A673 (cell line): Measurements from ENCODE around the gene SEMA5B. TPM values are rescaled to one million over a fixed set of nuclear protein-coding genes. Genes with fewer than 3 reads are reported as not detected.

Experiments
- BruUV-seq: library from RNA; stranded (reverse); fragments of 400-500 nt; replicated peaks from 2 replicates; lab custom pipeline; 2021; lab: Mats Ljungman, UMichigan
- CTCF ChIA-PET: fragments of 300-600 bp; sonication (Branson Sonifier 250); formaldehyde crosslinking; loops from one replicate; lab custom pipeline; 2022; ENCODE audit warnings: antibody characterized with exemption; lab: Charles Lee
- POLR2A ChIA-PET: fragments of 300-600 bp; sonication (Branson Sonifier 250); formaldehyde crosslinking; loops from one replicate; lab custom pipeline; 2022; ENCODE audit warnings: antibody characterized with exemption; ENCODE audit not compliant: low non-redundant PET; lab: Charles Lee
- DNase-seq: peaks from one replicate; pipeline ENCODE4 v3.0.0-alpha.2; 2015; ENCODE audit warnings: low spot score
- H3K27ac ChIP-seq: fragments of 200-600 bp; sonication (generic); 2 replicates; pipeline ENCODE4 v1.5.1; 2016; ENCODE audit warnings: mixed run types, low read depth, mild to moderate bottlenecking, mixed read lengths, antibody characterized with exemption, low read length; ENCODE audit not compliant: poor library complexity, severe bottlenecking
- H3K27me3 ChIP-seq: fragments of 200-600 bp; sonication (generic); replicated peaks from 2 replicates; pipeline ENCODE4 v1.6.1; 2017; ENCODE audit warnings: mixed run types, low read depth, mild to moderate bottlenecking, mixed read lengths, antibody characterized with exemption, low read length; ENCODE audit not compliant: insufficient read depth, poor library complexity
- H3K36me3 ChIP-seq: fragments of 200-600 bp; sonication (generic); 2 replicates; pipeline ENCODE4 v1.6.1; 2016; ENCODE audit warnings: mixed run types, mild to moderate bottlenecking, mixed read lengths, antibody characterized with exemption, low read length; ENCODE audit not compliant: insufficient read depth, poor library complexity, severe bottlenecking
- H3K4me1 ChIP-seq: fragments of 200-600 bp; sonication (generic); 2 replicates; pipeline ENCODE4 v1.6.1; 2017; ENCODE audit warnings: mixed run types, mild to moderate bottlenecking, mixed read lengths, antibody characterized with exemption, low read length; ENCODE audit not compliant: insufficient read depth, poor library complexity, severe bottlenecking
- H3K4me3 ChIP-seq: fragments of 200-600 bp; sonication (generic); 2 replicates; pipeline ENCODE4 v1.5.1; 2016; ENCODE audit warnings: low read depth, mixed run types, mild to moderate bottlenecking, mixed read lengths, low read length; ENCODE audit not compliant: poor library complexity, severe bottlenecking
- H3K9me3 ChIP-seq: fragments of 200-600 bp; sonication (generic); 2 replicates; pipeline ENCODE4 v1.6.1; 2016; ENCODE audit warnings: mixed run types, low read depth, mild to moderate bottlenecking, mixed read lengths, antibody characterized with exemption, low read length; ENCODE audit not compliant: poor library complexity, severe bottlenecking
- EZH2 ChIP-seq: fragments of 200-600 bp; sonication (generic); IDR thresholded peaks from 2 replicates; pipeline ENCODE4 v1.6.1; 2017; ENCODE audit warnings: borderline replicate concordance, low read depth, mild to moderate bottlenecking, mixed read lengths, antibody characterized with exemption, low read length; ENCODE audit not compliant: poor library complexity, severe bottlenecking
- intact Hi-C: fragments of 100-400 bp; cut with micrococcal nuclease; formaldehyde crosslinking; loops from one replicate; pipeline ENCODE4 v1.10.0; 2022; ENCODE audit not compliant: unreplicated experiment
- total RNA-seq: library from RNA; stranded (reverse); gene quantifications from 2 replicates; pipeline ENCODE4 v1.2.3, GENCODE V29; 2021
- TF ChIP-seq, protein P1 (sequence below): fragments of 300-800, 200-600 bp; sonication (generic); conservative IDR thresholded peaks from 2 replicates; pipeline ENCODE4 v1.5.1; 2017; ENCODE audit warnings: low read depth, mild to moderate bottlenecking, antibody characterized with exemption, low read length, moderate library complexity, mixed read lengths

SEMA5B gene
- total RNA-seq, 1 experiment from 2014 or later = 7.6 TPM

DNA sequence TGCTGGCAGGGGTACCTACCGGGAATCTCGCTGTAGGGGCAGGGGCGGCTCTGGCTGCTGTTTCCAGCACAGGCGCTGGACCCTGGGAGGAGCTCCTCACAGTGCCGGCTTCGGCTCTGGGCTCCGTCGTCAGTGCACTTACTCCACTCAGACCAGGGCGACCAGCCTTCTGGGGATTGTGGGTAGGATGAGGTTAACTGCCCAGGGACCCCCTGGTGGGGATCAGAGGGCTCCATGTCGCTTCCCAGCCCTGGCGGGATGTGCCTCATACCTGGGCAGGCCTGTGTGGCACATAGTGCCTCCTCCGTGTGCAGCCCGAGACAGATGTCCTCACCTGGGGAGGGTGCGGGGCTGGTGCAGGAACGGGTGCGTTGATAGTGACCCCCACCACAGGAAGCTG, 115.7 kb downstream of the SEMA5B start:
- DNase-seq = no peak
- ChIA-PET CTCF (no interaction called here), POLR2A (no interaction called here)
- Histone ChIP-seq H3K27ac (no peak overlapping the region), H3K4me1 (no peaks in the 10 kb centered on the region), H3K4me3 (no peak overlapping the region), H3K9me3 (no peaks in the 10 kb centered on the region), H3K36me3 (no peaks in the 10 kb centered on the region), H3K27me3 (peaks cover 4% of the 10 kb centered on the region)
- BruUV-seq = no TSS peak
- TF ChIP-seq, protein P1, sequence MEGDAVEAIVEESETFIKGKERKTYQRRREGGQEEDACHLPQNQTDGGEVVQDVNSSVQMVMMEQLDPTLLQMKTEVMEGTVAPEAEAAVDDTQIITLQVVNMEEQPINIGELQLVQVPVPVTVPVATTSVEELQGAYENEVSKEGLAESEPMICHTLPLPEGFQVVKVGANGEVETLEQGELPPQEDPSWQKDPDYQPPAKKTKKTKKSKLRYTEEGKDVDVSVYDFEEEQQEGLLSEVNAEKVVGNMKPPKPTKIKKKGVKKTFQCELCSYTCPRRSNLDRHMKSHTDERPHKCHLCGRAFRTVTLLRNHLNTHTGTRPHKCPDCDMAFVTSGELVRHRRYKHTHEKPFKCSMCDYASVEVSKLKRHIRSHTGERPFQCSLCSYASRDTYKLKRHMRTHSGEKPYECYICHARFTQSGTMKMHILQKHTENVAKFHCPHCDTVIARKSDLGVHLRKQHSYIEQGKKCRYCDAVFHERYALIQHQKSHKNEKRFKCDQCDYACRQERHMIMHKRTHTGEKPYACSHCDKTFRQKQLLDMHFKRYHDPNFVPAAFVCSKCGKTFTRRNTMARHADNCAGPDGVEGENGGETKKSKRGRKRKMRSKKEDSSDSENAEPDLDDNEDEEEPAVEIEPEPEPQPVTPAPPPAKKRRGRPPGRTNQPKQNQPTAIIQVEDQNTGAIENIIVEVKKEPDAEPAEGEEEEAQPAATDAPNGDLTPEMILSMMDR = no peak
- no peak for TF ChIP-seq EZH2
- intact Hi-C loops = no loop called here

DNA sequence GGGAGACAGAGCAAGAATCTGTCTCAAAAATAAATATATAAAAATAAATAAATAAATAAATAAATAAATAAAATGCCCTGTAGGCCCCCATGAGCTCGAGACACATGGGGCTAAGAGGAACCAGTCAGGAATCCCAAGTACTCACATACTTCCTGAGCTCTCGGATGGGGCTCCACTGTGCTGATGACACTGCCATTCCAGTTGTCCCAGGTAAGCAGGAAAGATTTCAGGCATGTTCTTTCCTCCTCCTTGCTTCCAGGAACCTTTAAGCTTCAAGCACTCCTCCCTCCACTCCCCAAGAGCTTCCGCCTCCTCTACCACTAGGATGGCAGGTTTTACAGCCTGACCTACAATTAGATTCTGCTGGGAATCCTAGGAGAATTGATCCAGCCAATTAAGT, 119.3 kb downstream of the SEMA5B start:
- intact Hi-C loops = no loop called here
- ChIA-PET POLR2A (no interaction called here), CTCF (no interaction called here)
- Histone ChIP-seq H3K4me1 (no peaks in the 10 kb centered on the region), H3K9me3 (no peaks in the 10 kb centered on the region), H3K27ac (no peak overlapping the region), H3K27me3 (peaks cover 12% of the 10 kb centered on the region), H3K4me3 (no peak overlapping the region), H3K36me3 (no peaks in the 10 kb centered on the region)
- TF ChIP-seq, protein P1 = no peak
- no peak for TF ChIP-seq EZH2
- DNase-seq = no peak
- BruUV-seq = no TSS peak

DNA sequence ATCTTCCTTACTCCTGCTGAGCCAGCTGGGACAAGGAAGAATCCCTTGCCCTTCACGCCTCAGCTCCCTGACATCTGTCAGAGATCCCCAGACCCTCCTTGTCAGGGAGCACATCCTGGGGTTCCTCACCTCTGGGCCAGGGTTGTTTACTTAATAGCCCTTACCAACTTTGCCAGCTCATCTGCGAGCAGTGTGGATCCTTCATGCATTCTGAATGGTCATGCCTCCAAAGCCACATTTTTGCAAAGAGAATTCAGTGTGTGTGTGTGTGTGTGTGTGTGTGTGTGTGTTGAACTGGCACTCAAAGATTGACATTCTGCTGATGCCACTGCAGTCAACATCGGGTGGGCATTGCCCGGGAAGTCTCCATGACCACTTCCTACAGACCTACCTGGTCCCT, 120.1 kb downstream of the SEMA5B start:
- Histone ChIP-seq H3K27me3 (peaks cover 8% of the 10 kb centered on the region), H3K27ac (no peak overlapping the region), H3K4me3 (no peak overlapping the region), H3K4me1 (no peaks in the 10 kb centered on the region), H3K36me3 (no peaks in the 10 kb centered on the region), H3K9me3 (no peaks in the 10 kb centered on the region)
- POLR2A ChIA-PET = interaction anchor here (0.7 kb wide), 1 partner anchor 267 kb away, joined by 4 read pairs; no protein-coding TSS in a partner anchor
- no peak for DNase-seq
- CTCF ChIA-PET = no interaction called here
- intact Hi-C loops = no loop called here
- TF ChIP-seq EZH2 = no peak
- TF ChIP-seq, protein P1 = no peak
- BruUV-seq = no TSS peak
